Brain microvascular endothelial cell (primary cell): ENCODE data around the gene TMEM132D.

Source experiments
- DNase-seq: peaks from one replicate; pipeline ENCODE4 v3.0.0-alpha.2; 2020
- H3K27ac ChIP-seq: fragments of 250-450 bp; sonication (Bioruptor Pico); 2 replicates; pipeline ENCODE4 v1.5.1; 2020; ENCODE audit warnings: mild to moderate bottlenecking, moderate library complexity
- H3K27me3 ChIP-seq: fragments of 250-450 bp; sonication (Bioruptor Pico); replicated peaks from 2 replicates; pipeline ENCODE4 v1.5.1; 2020; ENCODE audit warnings: mild to moderate bottlenecking
- H3K36me3 ChIP-seq: fragments of 250-450 bp; sonication (Bioruptor Pico); replicated peaks from 2 replicates; pipeline ENCODE4 v1.5.1; 2020; ENCODE audit warnings: mild to moderate bottlenecking
- H3K4me3 ChIP-seq: 2 replicates; pipeline ENCODE4 v1.5.1; 2011; ENCODE audit warnings: low read depth, mild to moderate bottlenecking, control low read depth, low read length, moderate library complexity
- in situ Hi-C: cut with HindIII; loops from 2 replicates; pipeline ENCODE4 v1.10.0; 2017; ENCODE audit warnings: low sequenced_read_pairs, low pct_ligation_motif_present
- TF ChIP-seq, protein P1 (sequence below): IDR thresholded peaks from 2 replicates; pipeline ENCODE4 v1.5.1; 2011; ENCODE audit warnings: low read depth, mild to moderate bottlenecking, moderate library complexity, low read length, control low read depth, inconsistent platforms; ENCODE audit errors: missing control alignments

Gene TMEM132D

DNA sequence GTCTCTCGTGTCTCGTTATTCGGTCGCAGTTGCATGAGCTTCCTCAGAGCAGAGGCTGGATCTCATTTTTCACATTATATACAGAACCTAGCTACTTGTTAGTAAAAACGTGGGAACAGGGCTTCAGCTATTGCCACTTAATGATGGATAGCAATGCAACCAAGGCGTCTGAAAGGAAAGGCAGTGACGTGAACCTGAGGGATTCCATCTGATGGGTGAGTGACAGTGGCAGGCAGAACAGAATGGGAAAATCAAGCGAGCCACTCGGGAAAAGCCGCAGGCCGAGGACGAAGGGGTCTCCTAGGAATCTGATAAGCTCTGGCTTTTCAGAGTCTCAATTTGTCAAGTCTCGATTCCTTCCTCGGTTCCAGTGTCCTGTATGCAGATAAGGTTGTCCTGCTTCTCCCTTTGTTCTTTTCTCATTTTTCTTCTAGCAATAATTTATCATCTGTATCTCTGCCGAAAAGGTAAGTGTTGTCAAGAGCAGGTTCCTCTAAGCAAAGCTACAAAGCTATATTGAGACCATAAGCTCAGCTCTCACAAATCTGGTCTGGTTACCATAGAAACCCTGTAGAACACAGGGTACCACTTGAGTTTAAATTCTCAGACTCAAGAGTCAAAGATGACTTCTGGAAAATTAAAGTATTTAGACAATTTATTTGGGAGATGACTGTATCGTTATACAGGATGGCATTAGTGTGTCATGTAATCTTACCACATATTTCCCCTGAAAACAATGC, 633.9 kb downstream of the TMEM132D start:
- DNase-seq: no peak
- in situ Hi-C loops: no loop called here
- TF ChIP-seq, protein P1, sequence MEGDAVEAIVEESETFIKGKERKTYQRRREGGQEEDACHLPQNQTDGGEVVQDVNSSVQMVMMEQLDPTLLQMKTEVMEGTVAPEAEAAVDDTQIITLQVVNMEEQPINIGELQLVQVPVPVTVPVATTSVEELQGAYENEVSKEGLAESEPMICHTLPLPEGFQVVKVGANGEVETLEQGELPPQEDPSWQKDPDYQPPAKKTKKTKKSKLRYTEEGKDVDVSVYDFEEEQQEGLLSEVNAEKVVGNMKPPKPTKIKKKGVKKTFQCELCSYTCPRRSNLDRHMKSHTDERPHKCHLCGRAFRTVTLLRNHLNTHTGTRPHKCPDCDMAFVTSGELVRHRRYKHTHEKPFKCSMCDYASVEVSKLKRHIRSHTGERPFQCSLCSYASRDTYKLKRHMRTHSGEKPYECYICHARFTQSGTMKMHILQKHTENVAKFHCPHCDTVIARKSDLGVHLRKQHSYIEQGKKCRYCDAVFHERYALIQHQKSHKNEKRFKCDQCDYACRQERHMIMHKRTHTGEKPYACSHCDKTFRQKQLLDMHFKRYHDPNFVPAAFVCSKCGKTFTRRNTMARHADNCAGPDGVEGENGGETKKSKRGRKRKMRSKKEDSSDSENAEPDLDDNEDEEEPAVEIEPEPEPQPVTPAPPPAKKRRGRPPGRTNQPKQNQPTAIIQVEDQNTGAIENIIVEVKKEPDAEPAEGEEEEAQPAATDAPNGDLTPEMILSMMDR: no peak
- no peaks in the 10 kb centered on the region for H3K27me3 ChIP-seq
- H3K36me3 ChIP-seq: no peaks in the 10 kb centered on the region
- no peak overlapping the region for H3K27ac ChIP-seq
- H3K4me3 ChIP-seq: no peak overlapping the region

DNA sequence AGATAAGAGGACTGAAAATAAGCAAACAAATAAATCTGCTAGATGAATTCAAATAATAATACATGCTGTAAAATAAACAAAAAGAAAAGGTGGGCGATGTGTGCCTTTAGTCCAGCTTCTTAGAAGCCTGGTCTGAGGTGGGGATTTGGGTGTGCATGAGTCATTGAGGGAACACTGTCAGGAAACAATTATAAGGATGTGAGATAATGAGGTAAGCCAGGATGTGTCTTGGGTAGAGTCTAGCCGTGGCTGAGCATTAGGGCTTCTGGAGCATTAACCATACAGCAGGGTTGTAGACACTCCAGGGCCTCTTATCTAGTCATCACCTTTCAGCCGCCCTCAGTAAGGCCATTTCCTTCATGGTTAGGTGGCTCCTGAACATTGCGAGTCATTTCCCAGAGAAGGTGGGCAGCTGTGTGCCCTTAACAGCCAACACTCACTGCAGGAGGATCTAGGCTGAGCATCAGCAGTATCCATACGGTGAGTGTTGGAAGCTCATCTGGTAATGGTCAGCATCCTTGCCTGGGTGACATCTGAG, 645.0 kb downstream of the TMEM132D start:
- H3K36me3 ChIP-seq: no peaks in the 10 kb centered on the region
- TF ChIP-seq, protein P1: no peak
- in situ Hi-C loops: no loop called here
- no peak for DNase-seq
- H3K27me3 ChIP-seq: no peaks in the 10 kb centered on the region
- H3K4me3 ChIP-seq: no peak overlapping the region
- no peak overlapping the region for H3K27ac ChIP-seq

DNA sequence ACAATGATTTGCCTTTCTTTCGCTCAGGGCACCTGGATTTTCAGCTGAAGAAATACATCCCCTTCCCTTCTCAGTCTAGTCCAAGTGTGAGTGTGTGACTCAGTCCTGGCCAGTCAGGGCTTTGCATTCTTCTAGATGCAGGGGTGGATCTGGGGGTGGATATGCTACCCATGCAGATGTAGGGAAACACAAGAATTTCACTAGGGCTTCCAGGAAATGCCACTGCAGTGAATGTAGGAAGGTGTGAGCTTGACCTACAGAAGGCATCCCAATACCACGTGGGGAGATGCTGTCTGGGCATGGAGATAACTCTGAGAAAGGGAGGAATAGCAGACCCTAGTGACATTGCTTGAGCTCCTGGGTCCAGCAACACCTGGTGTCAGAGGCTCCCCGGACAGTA, 646.3 kb downstream of the TMEM132D start:
- peak; percentile 33 for DNase-seq
- Histone ChIP-seq H3K36me3 (no peaks in the 10 kb centered on the region), H3K27me3 (no peaks in the 10 kb centered on the region), H3K4me3 (no peak overlapping the region), H3K27ac (no peak overlapping the region)
- TF ChIP-seq, protein P1: no peak
- in situ Hi-C loops: no loop called here

DNA sequence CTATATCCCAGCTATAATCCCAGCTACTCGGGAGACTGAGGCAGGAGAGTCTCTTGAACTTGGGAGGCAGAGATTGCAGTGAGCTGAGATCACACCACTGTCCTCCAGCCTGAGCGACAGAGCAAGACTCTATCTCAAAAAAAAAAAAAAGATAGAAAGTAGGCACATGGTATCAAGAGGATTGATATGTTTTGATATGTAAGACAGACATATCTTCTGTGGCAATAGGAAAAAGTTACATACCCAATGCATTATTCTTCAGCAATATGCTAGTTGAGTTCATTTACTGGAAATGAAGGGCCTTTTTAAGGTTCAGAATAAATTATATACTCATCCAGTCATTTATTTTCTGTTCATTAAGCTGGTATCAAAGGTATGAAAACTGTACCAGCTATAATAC, 657.2 kb downstream of the TMEM132D start:
- no peak overlapping the region for H3K4me3 ChIP-seq
- no peaks in the 10 kb centered on the region for H3K27me3 ChIP-seq
- TF ChIP-seq, protein P1: no peak
- in situ Hi-C loops: no loop called here
- H3K36me3 ChIP-seq: no peaks in the 10 kb centered on the region
- DNase-seq: no peak
- H3K27ac ChIP-seq: no peak overlapping the region

DNA sequence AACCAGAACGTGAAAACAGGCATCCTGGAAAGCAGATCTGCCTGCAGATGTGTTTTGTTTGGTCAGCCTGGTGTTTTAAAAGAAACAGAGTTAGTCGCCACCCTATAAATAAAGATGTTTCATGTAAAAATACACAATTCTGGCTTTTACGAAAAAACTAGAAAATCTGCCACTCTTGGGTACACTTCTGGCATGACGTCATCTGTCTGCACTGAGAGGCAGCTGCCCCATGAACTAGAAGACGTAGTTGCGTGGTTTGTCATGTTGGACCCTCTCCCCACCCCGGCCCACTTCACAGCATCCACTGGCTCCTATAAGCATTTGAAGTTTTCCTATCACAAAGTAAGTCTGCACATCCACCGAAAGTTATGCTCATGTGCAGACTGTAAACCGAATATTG, 658.1 kb downstream of the TMEM132D start:
- Histone ChIP-seq H3K27ac (no peak overlapping the region), H3K4me3 (no peak overlapping the region), H3K27me3 (no peaks in the 10 kb centered on the region), H3K36me3 (no peaks in the 10 kb centered on the region)
- in situ Hi-C loops: no loop called here
- TF ChIP-seq, protein P1: no peak
- no peak for DNase-seq

DNA sequence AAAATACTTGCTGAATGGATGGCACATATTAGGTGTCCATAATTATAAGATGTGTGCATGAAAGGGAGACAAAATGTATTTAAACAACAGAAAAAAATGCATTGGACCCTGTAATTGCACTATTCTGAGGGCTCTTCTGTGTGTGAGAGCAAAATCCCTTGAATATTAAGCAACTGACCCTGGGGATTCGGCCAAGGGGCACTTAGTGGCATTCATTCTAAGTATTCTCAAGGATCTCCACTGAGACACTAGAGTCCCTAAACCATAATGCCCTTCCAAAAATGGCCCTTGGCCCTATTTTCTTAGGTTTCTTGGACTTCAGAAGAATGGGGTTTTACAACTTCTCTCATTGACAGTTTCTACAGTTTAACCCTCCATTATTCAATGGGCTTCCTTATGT, 662.0 kb downstream of the TMEM132D start:
- TF ChIP-seq, protein P1: no peak
- in situ Hi-C loops: no loop called here

More for the DNA sequence above, 662.0 kb downstream of the TMEM132D start:
- Histone ChIP-seq H3K4me3 (no peak overlapping the region), H3K27me3 (no peaks in the 10 kb centered on the region), H3K27ac (no peak overlapping the region), H3K36me3 (no peaks in the 10 kb centered on the region)
- DNase-seq: no peak
